Measurements from ENCODE around the gene SNUPN. TPM values are rescaled to one million over a fixed set of nuclear protein-coding genes. Genes with fewer than 3 reads are reported as not detected.

The SNUPN gene
- total and polyA plus RNA-seq, 2 of the 4 experiments (the other 2 are of a cell fraction): 23.8 to 24.1 TPM

DNA sequence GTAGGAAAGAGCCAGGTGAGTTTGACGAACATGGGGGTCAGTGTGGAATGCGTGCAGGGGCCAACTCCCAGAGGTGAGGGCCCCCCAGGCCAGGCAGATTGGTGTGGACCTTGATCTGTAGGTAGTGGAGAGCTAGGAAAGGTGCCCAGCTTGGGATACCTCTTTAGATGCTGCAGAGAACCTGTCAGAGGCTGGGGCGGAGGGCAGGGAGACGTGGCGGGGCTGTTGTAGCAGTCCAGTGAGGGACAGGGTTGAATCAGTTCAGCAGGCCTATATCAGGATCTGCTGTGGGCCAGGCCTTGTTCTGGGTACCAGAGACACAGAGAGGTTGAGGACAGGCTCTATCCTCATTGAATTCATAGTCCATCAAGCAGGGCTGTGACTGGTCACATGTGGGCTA, 30.8 kb upstream of the SNUPN start:
- no peak overlapping the region for H3K14ac ChIP-seq (replicated peaks; ENCODE audit: low read depth, low read length)
- no peak overlapping the region for H3K4me3 ChIP-seq (ENCODE audit: insufficient read depth, low read depth, low read length)
- H3K4me1 ChIP-seq (ENCODE audit: control insufficient read depth, insufficient read depth, low read length): peaks cover 32% of the 10 kb centered on the region
- in situ Hi-C loops (cut with MboI; ENCODE audit: low sequenced_read_pairs) (no loop called here), intact Hi-C loops (cut with micrococcal nuclease) (no loop called here), dilution Hi-C loops (cut with HindIII; ENCODE audit: low sequenced_read_pairs, unreplicated experiment) (no loop called here)
- H2BK15ac ChIP-seq (ENCODE audit: low read depth, low read length): no peak overlapping the region
- no peaks in the 10 kb centered on the region for H3K27me3 ChIP-seq (ENCODE audit: control insufficient read depth, insufficient read depth, low read length)
- no peak overlapping the region for H3K18ac ChIP-seq (ENCODE audit: low read depth, low read length)
- no peak overlapping the region for H3K9ac ChIP-seq (ENCODE audit: low read depth, low read length)
- no peak overlapping the region for H4K5ac ChIP-seq (ENCODE audit: low read depth, low read length)
- no peak overlapping the region for H3K23ac ChIP-seq (ENCODE audit: low read depth, low read length)
- H2BK20ac ChIP-seq (ENCODE audit: low read depth, low read length): no peak overlapping the region
- ATAC-seq (ENCODE audit: low read depth) (no peak), DNase-seq (no peak)
- CTCF ChIA-PET: no interaction called here
- H3K79me1 ChIP-seq (ENCODE audit: low read depth in 1 of 2, low read length in 2 of 2): peaks cover 13 to 92% of the 10 kb centered on the region in 2 experiments
- H4K8ac ChIP-seq (ENCODE audit: low read depth in 2 of 2, low read length in 2 of 2): no peak overlapping the region
- peaks cover 77% of the 10 kb centered on the region for H4K20me1 ChIP-seq (ENCODE audit: insufficient read depth, low read length)
- H3K9me1 ChIP-seq (ENCODE audit: insufficient read depth, low read length): peaks cover 34% of the 10 kb centered on the region
- 100% methylated on average over 2 of the region's 5 CpGs; no CpG with 5 or more reads in 1 of the 2 experiments for WGBS, 2 experiments (ENCODE audit: extremely low coverage in 2 of 2, insufficient read length in 1 of 2)
- no peak overlapping the region for H2AFZ ChIP-seq (replicated peaks; ENCODE audit: low read length, poor library complexity)
- no peak overlapping the region for H2AK9ac ChIP-seq (replicated peaks; ENCODE audit: low read depth, low read length, poor library complexity)
- no peaks in the 10 kb centered on the region for H3K9me3 ChIP-seq (ENCODE audit: control insufficient read depth, insufficient read depth, low read length)
- H3K27ac ChIP-seq (ENCODE audit: insufficient read depth, low read length): no peak overlapping the region
- H2BK120ac ChIP-seq (ENCODE audit: low read depth, low read length): no peak overlapping the region
- POLR2A ChIA-PET (ENCODE audit: unreplicated experiment): no interaction called here
- no peak for TF ChIP-seq CHD1 (IDR thresholded peaks at IDR 0.05; ENCODE audit: low read depth, low read length)
- no peak for TF ChIP-seq RFX5 (IDR thresholded peaks at IDR 0.05; ENCODE audit: low read depth, low read length)
- TF ChIP-seq RCOR1 (IDR thresholded peaks at IDR 0.05; ENCODE audit: insufficient replicate concordance, low read length): no peak
- TF ChIP-seq CEBPB (IDR thresholded peaks at IDR 0.05; ENCODE audit: low read depth, low read length): no peak
- H4K91ac ChIP-seq (ENCODE audit: insufficient read depth, low read depth, low read length): no peak overlapping the region
- no peak overlapping the region for H2AK5ac ChIP-seq (ENCODE audit: low read depth, low read length)
- no peak overlapping the region for H3K56ac ChIP-seq (ENCODE audit: extremely low read depth, insufficient read depth, low read length)
- no peak overlapping the region for H2BK5ac ChIP-seq (ENCODE audit: low read depth, low read length, poor library complexity, severe bottlenecking)
- no peak overlapping the region for H3K4me2 ChIP-seq (ENCODE audit: low read depth, low read length)
- no TSS peak for BruUV-seq (replicated peaks)
- H3K4ac ChIP-seq (ENCODE audit: low read depth, low read length): no peak overlapping the region
- H3K36me3 ChIP-seq (ENCODE audit: control insufficient read depth, insufficient read depth, low read length): peaks cover 61% of the 10 kb centered on the region
